Psoas muscle (tissue), 8 donors: ENCODE results near the gene CLMP. TPM values are rescaled to one million over a fixed set of nuclear protein-coding genes. Genes with fewer than 3 reads are reported as not detected.
"Not testable (repeated sequence)": the region's sequence is repeated elsewhere in the genome, so short reads cannot be mapped to it uniquely, and the experiment has no call there.

Experiments
- ATAC-seq, 4 donors: fragments of 200-7000 bp; cut with Tn5 transposase; one replicate each; pipeline ENCODE4 v1.9.1; 2020; ENCODE audit warnings: moderate library complexity in 3 of 4, mild to moderate bottlenecking in 2 of 4
- DNase-seq, 2 donors: peaks; one replicate each; pipeline ENCODE4 v3.0.0-alpha.2; 2020
- H3K27ac ChIP-seq: fragments of 200-600 bp; one replicate; pipeline ENCODE4 v1.8.0; 2022
- H3K27me3 ChIP-seq, 3 donors: fragments of 200-600 bp in 1 of 3; one replicate each; pipeline versions ENCODE4 v1.6.1 to v1.8.0; 2013 to 2022; ENCODE audit warnings: low read length in 2 of 3, mild to moderate bottlenecking in 2 of 3, moderate library complexity in 1 of 3; ENCODE audit not compliant: insufficient read depth in 3 of 3
- H3K36me3 ChIP-seq, 2 donors: fragments of 200-600 bp in 1 of 2; one replicate each; pipeline versions ENCODE4 v1.6.1 to v1.8.0; 2013 to 2022; ENCODE audit warnings: low read depth in 1 of 2, mild to moderate bottlenecking in 1 of 2, moderate library complexity in 1 of 2; ENCODE audit not compliant: insufficient read depth in 1 of 2
- H3K4me1 ChIP-seq: fragments of 200-600 bp; one replicate; pipeline ENCODE4 v1.8.0; 2022
- H3K4me3 ChIP-seq: fragments of 200-600 bp; one replicate; pipeline ENCODE4 v1.8.0; 2022; ENCODE audit warnings: mild to moderate bottlenecking
- H3K9me3 ChIP-seq: fragments of 200-600 bp; one replicate; pipeline ENCODE4 v1.8.0; 2022
- WGBS, 3 donors: extraction: QIAGEN DNeasy Blood & Tissue Kit; methylation state at CpG; one replicate each; pipeline versions ENCODE4 v1.1.6 to v1.1.7; 2013; 5-methylcytosine and 5-hydroxymethylcytosine counted together
- intact Hi-C, 2 donors: fragments of 100-400 bp; cut with DNase I; formaldehyde crosslinking; loops; one replicate each; pipeline versions ENCODE4 v1.11.0 to v1.14.2; 2022
- polyA plus RNA-seq, 3 donors: library from polyadenylated mRNA; stranded (reverse); fragments of 200-250 nt; gene quantifications; one replicate each; pipeline ENCODE4 v1.2.3, GENCODE V29; 2013
- total RNA-seq, 4 donors: library from RNA; stranded (reverse); fragmentation: NEBNext Ultra II Directional in 2 of 4; extraction: Animal tissue kit (Norgen Biotek cat#: 25700) in 2 of 4; gene quantifications; one replicate each; pipeline versions ENCODE4 v1.2.1 to v1.2.4, GENCODE V29; 2021 to 2023
- TF ChIP-seq, protein P1 (sequence below): fragments of 200-600 bp; IDR thresholded peaks from one replicate; pipeline ENCODE4 v1.8.0; 2022; ENCODE audit warnings: antibody characterized with exemption
- donor health status: healthy with polysubstance abuse.
- donor health status: DM: no; HTN: no; CAD: no; lungs with moderate emphysema.
- donor health status: Bipolar disorder and iron deficiency.
- donor health status: healthy.
- donor health status: DM: yes; HTN: yes; CAD: no.
- donor health status: DM: no; HTN: no; CAD: no.
- donor health status: DM: no; HTN: no; CAD: no.
- donor health status: DM: yes; HTN: yes; CAD: no.

Gene CLMP
- total and polyA plus RNA-seq, 7 donors = 0.83 to 4.2 (median 2.9) TPM

DNA sequence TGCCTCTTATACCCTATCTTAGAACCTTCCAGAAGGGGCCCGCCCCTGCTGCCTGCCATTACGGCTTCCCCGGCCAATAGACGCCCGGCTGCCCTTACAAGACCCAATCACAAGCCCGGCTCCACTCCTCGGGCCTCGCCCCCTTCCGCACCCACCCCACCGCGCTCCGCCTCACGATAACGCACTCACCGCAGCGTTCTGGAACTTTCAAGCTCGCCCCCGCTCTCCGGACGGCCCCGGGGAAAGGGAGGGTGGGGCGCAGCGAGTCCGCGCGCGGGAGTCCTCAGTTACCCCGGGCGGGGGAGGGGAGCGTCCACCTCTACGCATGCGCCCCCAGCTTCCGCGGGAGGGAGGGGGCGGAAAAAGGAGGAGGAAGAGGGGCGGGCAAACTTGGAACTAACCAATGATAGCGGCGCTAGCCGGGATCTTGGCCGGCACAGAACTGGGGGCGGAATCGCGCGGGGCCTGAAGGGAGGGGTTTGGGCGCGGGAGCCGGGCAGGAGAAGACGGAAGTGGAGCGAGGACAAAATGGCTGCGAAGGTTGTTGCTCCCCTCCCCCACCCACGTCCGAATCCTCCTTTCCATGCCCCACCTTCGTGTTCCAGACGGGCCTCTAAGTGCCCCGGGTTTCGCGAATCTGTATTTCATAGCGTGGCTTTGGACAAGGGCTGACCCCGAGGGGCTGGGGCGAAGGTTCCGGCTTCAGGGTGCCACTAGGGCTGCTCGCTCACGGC lies 132.7 kb downstream of the CLMP start:
- Histone ChIP-seq H3K27ac (peak overlapping the region; percentile 100), H3K27me3 (no peaks in the 10 kb centered on the region), H3K4me1 (peaks cover 64% of the 10 kb centered on the region), H3K4me3 (peak overlapping the region; percentile 91), H3K9me3 (no peaks in the 10 kb centered on the region), H3K36me3 (peaks cover 17 to 39% of the 10 kb centered on the region in 2 donors)
- intact Hi-C loops = no loop called here
- TF ChIP-seq, protein P1, sequence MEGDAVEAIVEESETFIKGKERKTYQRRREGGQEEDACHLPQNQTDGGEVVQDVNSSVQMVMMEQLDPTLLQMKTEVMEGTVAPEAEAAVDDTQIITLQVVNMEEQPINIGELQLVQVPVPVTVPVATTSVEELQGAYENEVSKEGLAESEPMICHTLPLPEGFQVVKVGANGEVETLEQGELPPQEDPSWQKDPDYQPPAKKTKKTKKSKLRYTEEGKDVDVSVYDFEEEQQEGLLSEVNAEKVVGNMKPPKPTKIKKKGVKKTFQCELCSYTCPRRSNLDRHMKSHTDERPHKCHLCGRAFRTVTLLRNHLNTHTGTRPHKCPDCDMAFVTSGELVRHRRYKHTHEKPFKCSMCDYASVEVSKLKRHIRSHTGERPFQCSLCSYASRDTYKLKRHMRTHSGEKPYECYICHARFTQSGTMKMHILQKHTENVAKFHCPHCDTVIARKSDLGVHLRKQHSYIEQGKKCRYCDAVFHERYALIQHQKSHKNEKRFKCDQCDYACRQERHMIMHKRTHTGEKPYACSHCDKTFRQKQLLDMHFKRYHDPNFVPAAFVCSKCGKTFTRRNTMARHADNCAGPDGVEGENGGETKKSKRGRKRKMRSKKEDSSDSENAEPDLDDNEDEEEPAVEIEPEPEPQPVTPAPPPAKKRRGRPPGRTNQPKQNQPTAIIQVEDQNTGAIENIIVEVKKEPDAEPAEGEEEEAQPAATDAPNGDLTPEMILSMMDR = no peak
- 0 to 1% (median 0%) methylated on average over 54 to 63 of the region's 63 CpGs for WGBS, 3 donors
- peak; percentile 88 to 93 (median 90) for ATAC-seq
- DNase-seq = peak; percentile 99 to 100

DNA sequence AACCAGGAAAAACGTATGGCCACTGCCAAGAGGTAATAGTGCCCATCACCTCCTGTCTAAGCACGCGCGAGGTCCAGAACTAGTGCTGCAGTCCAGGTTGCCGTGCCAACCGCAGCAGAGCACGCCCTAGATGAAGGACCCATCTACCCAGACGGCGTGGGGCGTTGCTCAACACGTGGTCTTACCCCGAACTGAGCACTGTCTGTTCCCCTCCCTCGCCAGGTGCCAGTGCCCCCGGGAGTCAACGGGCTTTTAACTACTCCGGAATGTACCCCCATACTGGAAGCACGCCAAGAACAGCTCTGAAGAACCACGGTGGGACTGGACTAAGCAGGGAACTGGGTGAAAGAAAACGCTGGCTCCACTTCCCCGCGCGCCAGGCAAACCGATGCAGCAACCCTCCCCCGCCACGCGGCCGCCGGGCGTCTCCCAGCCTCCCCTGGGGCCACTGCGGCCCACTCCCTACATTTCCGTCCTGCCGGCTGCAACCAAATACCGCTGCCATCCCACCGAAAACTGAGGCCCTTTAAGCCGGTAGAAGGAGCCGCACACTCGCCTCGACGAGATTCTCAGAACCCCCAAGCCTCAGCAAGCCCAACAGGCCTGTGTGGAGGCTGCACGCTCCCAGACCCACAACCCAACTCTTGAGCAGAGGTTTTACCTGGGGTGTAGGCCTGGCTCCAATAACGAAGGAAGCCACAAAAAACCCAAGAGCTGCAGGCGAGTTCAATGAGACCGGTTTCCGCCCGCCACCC lies 133.5 kb downstream of the CLMP start, which contains the start of gene HSPA8:
TSS of gene HSPA8 (minus strand) at position 734 of the 755 bp plus-strand sequence. CDS start 812 bp downstream, outside the sequence.
- peaks cover 23 to 47% of the 10 kb centered on the region in 2 donors for H3K36me3 ChIP-seq
- peak within 1 kb of the TSS; percentile 91 for H3K4me3 ChIP-seq
- peaks cover 71% of the 10 kb centered on the region for H3K4me1 ChIP-seq
- no peaks in the 10 kb centered on the region for H3K27me3 ChIP-seq
- intact Hi-C loops = no loop called here
- 0 to 1% (median 0%) methylated on average over 45 of the region's 45 CpGs for WGBS, 3 donors
- peak within 1 kb of the TSS; percentile 100 for H3K27ac ChIP-seq
- peak; percentile 24 to 53 (median 36) for ATAC-seq
- TF ChIP-seq, protein P1 = no peak
- DNase-seq = peak; percentile 73 to 91
- H3K9me3 ChIP-seq = no peaks in the 10 kb centered on the region

GRCh38 chr11:123060277-123061000 lies 134.6 kb downstream of the CLMP start:
- no peak for DNase-seq
- Histone ChIP-seq H3K27ac (peak overlapping the region; percentile 100), H3K27me3 (no peaks in the 10 kb centered on the region), H3K4me1 (peaks cover 71% of the 10 kb centered on the region), H3K4me3 (peak overlapping the region; percentile 91), H3K36me3 (peaks cover 25 to 58% of the 10 kb centered on the region in 2 donors), H3K9me3 (no peaks in the 10 kb centered on the region)
- intact Hi-C loops = no loop called here
- 2 to 4% (median 3%) methylated on average over 8 of the region's 8 CpGs for WGBS, 3 donors
- TF ChIP-seq, protein P1 = no peak
- no peak for ATAC-seq

- H3K4me1 ChIP-seq = peaks cover 60% of the 10 kb centered on the region
- H3K9me3 ChIP-seq, ATAC-seq, H3K27ac ChIP-seq, H3K27me3 ChIP-seq, DNase-seq: not testable (repeated sequence)
- 30 to 51% (median 39%) methylated on average over 18 of the region's 18 CpGs for WGBS, 3 donors
- intact Hi-C loops = loop anchor here in 1 of 2 donors (10.0 kb wide), 1 partner anchor 404 kb away; the partner anchor contains the start of gene UBASH3B
- peaks cover 28 to 69% of the 10 kb centered on the region in 2 donors for H3K36me3 ChIP-seq
- peak overlapping the region; percentile 91 for H3K4me3 ChIP-seq
Observed at GRCh38 chr11:123059041-123059920, 135.8 kb downstream of the CLMP start.
